Measurements from ENCODE around the gene EMX2. TPM values are rescaled to one million over a fixed set of nuclear protein-coding genes. Genes with fewer than 3 reads are reported as not detected.
A peak's percentile ranks its signal among the peaks of the same experiment; 100 is the strongest.

EMX2 gene
- total RNA-seq, 1 experiment from 2014 or later: 4.7 TPM

- H3K9me3 ChIP-seq: no peaks in the 10 kb centered on the region
- H3K27ac Mint-ChIP-seq (ENCODE audit: unreplicated experiment): peak overlapping the region; percentile 62
- H3K9me3 Mint-ChIP-seq (ENCODE audit: unreplicated experiment): no peaks in the 10 kb centered on the region
- intact Hi-C loops (cut with micrococcal nuclease; ENCODE audit: unreplicated experiment): loop anchor here (5.0 kb wide), 2 partner anchors 138 to 208 kb away; no protein-coding TSS in a partner anchor
- peaks cover 5% of the 10 kb centered on the region for H3K27me3 Mint-ChIP-seq (ENCODE audit: insufficient read depth, unreplicated experiment)
- ChIA-PET POLR2A (no interaction called here), CTCF (interaction anchor here (0.7 kb wide), 1 partner anchor 113 kb away, joined by 3 read pairs; no protein-coding TSS in a partner anchor)
- peak in 1 of 2 experiments; percentile 44 for DNase-seq
- no peaks in the 10 kb centered on the region; the same call in 1 of the 2 replicates for H3K4me1 ChIP-seq
- H3K4me3 Mint-ChIP-seq (ENCODE audit: unreplicated experiment): peak overlapping the region; percentile 93
- peak in 1 of 2 experiments; percentile 16 for TF ChIP-seq CTCF (IDR thresholded peaks at IDR 0.05; ENCODE audit: insufficient read depth in 1 of 2, low read depth in 1 of 2, low read length in 1 of 2, severe bottlenecking in 1 of 2, unreplicated experiment in 1 of 2)
- H3K4me1 Mint-ChIP-seq (ENCODE audit: low read depth, unreplicated experiment): peaks cover 21% of the 10 kb centered on the region
- BruUV-seq (replicated peaks): no TSS peak
- peaks cover 4% of the 10 kb centered on the region for H3K36me3 Mint-ChIP-seq (ENCODE audit: insufficient read depth, unreplicated experiment)
- no peaks in the 10 kb centered on the region for H3K27me3 ChIP-seq (replicated peaks; ENCODE audit: control insufficient read depth, insufficient read depth, low read length)
- H3K36me3 ChIP-seq (ENCODE audit: control insufficient read depth, insufficient read depth, low read length): no peaks in the 10 kb centered on the region
- peak overlapping the region; percentile 90 for H3K4me3 ChIP-seq (ENCODE audit: low read depth, low read length)
Observed at GRCh38 chr10:117544004-117544701, 1.6 kb downstream of the EMX2 start.

- TSS peak; percentile 25 for BruUV-seq (replicated peaks)
- ChIA-PET CTCF (interaction anchor here (0.7 kb wide), 1 partner anchor 113 kb away, joined by 3 read pairs; no protein-coding TSS in a partner anchor), POLR2A (no interaction called here)
- H3K27me3 Mint-ChIP-seq (ENCODE audit: insufficient read depth, unreplicated experiment): peaks cover 5% of the 10 kb centered on the region
- intact Hi-C loops (cut with micrococcal nuclease; ENCODE audit: unreplicated experiment): loop anchor here (5.0 kb wide), 2 partner anchors 138 to 208 kb away; no protein-coding TSS in a partner anchor
- Histone ChIP-seq H3K9me3 (no peaks in the 10 kb centered on the region), H3K27me3 (replicated peaks; ENCODE audit: control insufficient read depth, insufficient read depth, low read length) (no peaks in the 10 kb centered on the region), H3K36me3 (ENCODE audit: control insufficient read depth, insufficient read depth, low read length) (no peaks in the 10 kb centered on the region), H3K4me3 (ENCODE audit: low read depth, low read length) (peak overlapping the region; percentile 90), H3K4me1 (no peaks in the 10 kb centered on the region; the same call in 1 of the 2 replicates)
- peak overlapping the region; percentile 62 for H3K27ac Mint-ChIP-seq (ENCODE audit: unreplicated experiment)
- H3K9me3 Mint-ChIP-seq (ENCODE audit: unreplicated experiment): no peaks in the 10 kb centered on the region
- peaks cover 4% of the 10 kb centered on the region for H3K36me3 Mint-ChIP-seq (ENCODE audit: insufficient read depth, unreplicated experiment)
- peaks cover 21% of the 10 kb centered on the region for H3K4me1 Mint-ChIP-seq (ENCODE audit: low read depth, unreplicated experiment)
- no peak for DNase-seq
- peak overlapping the region; percentile 93 for H3K4me3 Mint-ChIP-seq (ENCODE audit: unreplicated experiment)
- TF ChIP-seq CTCF (IDR thresholded peaks at IDR 0.05; ENCODE audit: insufficient read depth in 1 of 2, low read depth in 1 of 2, low read length in 1 of 2, severe bottlenecking in 1 of 2, unreplicated experiment in 1 of 2): no peak
Observed at GRCh38 chr10:117544711-117545140, 2.2 kb downstream of the EMX2 start.

- peaks cover 21% of the 10 kb centered on the region for H3K4me1 Mint-ChIP-seq (ENCODE audit: low read depth, unreplicated experiment)
- ChIA-PET CTCF (no interaction called here), POLR2A (no interaction called here)
- Histone ChIP-seq H3K4me3 (ENCODE audit: low read depth, low read length) (peak overlapping the region; percentile 90), H3K9me3 (no peaks in the 10 kb centered on the region), H3K36me3 (ENCODE audit: control insufficient read depth, insufficient read depth, low read length) (no peaks in the 10 kb centered on the region), H3K4me1 (no peaks in the 10 kb centered on the region; the same call in 1 of the 2 replicates), H3K27me3 (replicated peaks; ENCODE audit: control insufficient read depth, insufficient read depth, low read length) (no peaks in the 10 kb centered on the region)
- peaks cover 5% of the 10 kb centered on the region for H3K36me3 Mint-ChIP-seq (ENCODE audit: insufficient read depth, unreplicated experiment)
- TF ChIP-seq CTCF (IDR thresholded peaks at IDR 0.05; ENCODE audit: insufficient read depth in 1 of 2, low read depth in 1 of 2, low read length in 1 of 2, severe bottlenecking in 1 of 2, unreplicated experiment in 1 of 2): no peak
- H3K4me3 Mint-ChIP-seq (ENCODE audit: unreplicated experiment): peak overlapping the region; percentile 93
- intact Hi-C loops (cut with micrococcal nuclease; ENCODE audit: unreplicated experiment): no loop called here
- no TSS peak for BruUV-seq (replicated peaks)
- DNase-seq: no peak
- no peaks in the 10 kb centered on the region for H3K9me3 Mint-ChIP-seq (ENCODE audit: unreplicated experiment)
- H3K27ac Mint-ChIP-seq (ENCODE audit: unreplicated experiment): peak overlapping the region; percentile 62
- peaks cover 5% of the 10 kb centered on the region for H3K27me3 Mint-ChIP-seq (ENCODE audit: insufficient read depth, unreplicated experiment)
Observed at GRCh38 chr10:117545141-117546019, 2.8 kb downstream of the EMX2 start.
